Neural cell (in vitro differentiated cells): Measurements from ENCODE around the gene APOBEC2.

ENCODE experiments used
- CTCF ChIP-seq: fragments of 450-650 bp; IDR thresholded peaks from 2 replicates; pipeline ENCODE4 v1.5.1; 2014; ENCODE audit warnings: antibody characterized with exemption, mild to moderate bottlenecking, moderate library complexity; ENCODE audit not compliant: poor library complexity, severe bottlenecking
- EZH2 ChIP-seq: fragments of 200-600, 300-800 bp; shearing (Covaris generic), sonication (generic); IDR thresholded peaks from 2 replicates; pipeline ENCODE4 v1.6.1; 2014; ENCODE audit warnings: antibody characterized with exemption, low read length, borderline replicate concordance, mild to moderate bottlenecking; ENCODE audit not compliant: insufficient read depth, poor library complexity, severe bottlenecking
- MXI1 ChIP-seq: fragments of 450-650 bp; conservative IDR thresholded peaks from 2 replicates; pipeline ENCODE4 v1.6.1; 2014; ENCODE audit warnings: antibody characterized with exemption, mild to moderate bottlenecking; ENCODE audit not compliant: poor library complexity, severe bottlenecking
- POLR2AphosphoS5 ChIP-seq: IDR thresholded peaks from 2 replicates; pipeline ENCODE4 v1.6.1; 2012
- RAD21 ChIP-seq: fragments of 450-650 bp; conservative IDR thresholded peaks from 2 replicates; pipeline ENCODE4 v1.6.1; 2014; ENCODE audit warnings: antibody characterized with exemption, mild to moderate bottlenecking, moderate library complexity
- REST ChIP-seq: IDR thresholded peaks from 2 replicates; pipeline ENCODE4 v1.6.1; 2012; ENCODE audit warnings: borderline replicate concordance

GRCh38 chr6:41046084-41046483 is 6.9 kb upstream of the APOBEC2 start:
- no peak for TF ChIP-seq MXI1
- TF ChIP-seq RAD21: no peak
- no peak for TF ChIP-seq CTCF
- TF ChIP-seq POLR2AphosphoS5: no peak
- TF ChIP-seq EZH2: no peak
- TF ChIP-seq REST: no peak
